Adipocyte (in vitro differentiated cells): ENCODE data around the gene MYRIP.

Experiments used
- DNase-seq: peaks from one replicate; pipeline ENCODE4 v3.0.0-alpha.2; 2015; ENCODE audit warnings: low read depth
- H3K27me3 ChIP-seq: replicated peaks from 2 replicates; pipeline ENCODE4 v1.7.0; 2013; ENCODE audit warnings: mild to moderate bottlenecking, low read length, moderate library complexity; ENCODE audit not compliant: control insufficient read depth, insufficient read depth
- H3K36me3 ChIP-seq: 2 replicates; pipeline ENCODE4 v1.7.0; 2013; ENCODE audit warnings: low read length, mild to moderate bottlenecking, moderate library complexity; ENCODE audit not compliant: control insufficient read depth, insufficient read depth, severe bottlenecking
- H3K4me1 ChIP-seq: 2 replicates; pipeline ENCODE4 v1.7.0; 2013; ENCODE audit warnings: mild to moderate bottlenecking, low read length, moderate library complexity; ENCODE audit not compliant: control insufficient read depth, insufficient read depth
- H3K4me3 ChIP-seq: 2 replicates; pipeline ENCODE4 v1.7.0; 2013; ENCODE audit warnings: mild to moderate bottlenecking, low read length, moderate library complexity
- H3K9ac ChIP-seq: 2 replicates; pipeline ENCODE4 v1.7.0; 2013; ENCODE audit warnings: mild to moderate bottlenecking, low read length, moderate library complexity
- H3K9me3 ChIP-seq: 2 replicates; pipeline ENCODE4 v1.7.0; 2013; ENCODE audit warnings: mild to moderate bottlenecking, low read length, moderate library complexity; ENCODE audit not compliant: control insufficient read depth

Gene MYRIP

GRCh38 chr3:40192628-40193027 lies 383.2 kb downstream of the MYRIP start:
- no peaks in the 10 kb centered on the region for H3K36me3 ChIP-seq
- DNase-seq: no peak
- no peaks in the 10 kb centered on the region for H3K27me3 ChIP-seq
- no peaks in the 10 kb centered on the region for H3K4me1 ChIP-seq
- no peak overlapping the region for H3K4me3 ChIP-seq
- no peaks in the 10 kb centered on the region for H3K9me3 ChIP-seq
- no peak overlapping the region for H3K9ac ChIP-seq

GRCh38 chr3:40196966-40197365 lies 387.6 kb downstream of the MYRIP start:
- Histone ChIP-seq H3K27me3 (no peaks in the 10 kb centered on the region), H3K36me3 (no peaks in the 10 kb centered on the region), H3K9ac (no peak overlapping the region), H3K4me3 (no peak overlapping the region), H3K9me3 (no peaks in the 10 kb centered on the region), H3K4me1 (no peaks in the 10 kb centered on the region)
- no peak for DNase-seq

DNA sequence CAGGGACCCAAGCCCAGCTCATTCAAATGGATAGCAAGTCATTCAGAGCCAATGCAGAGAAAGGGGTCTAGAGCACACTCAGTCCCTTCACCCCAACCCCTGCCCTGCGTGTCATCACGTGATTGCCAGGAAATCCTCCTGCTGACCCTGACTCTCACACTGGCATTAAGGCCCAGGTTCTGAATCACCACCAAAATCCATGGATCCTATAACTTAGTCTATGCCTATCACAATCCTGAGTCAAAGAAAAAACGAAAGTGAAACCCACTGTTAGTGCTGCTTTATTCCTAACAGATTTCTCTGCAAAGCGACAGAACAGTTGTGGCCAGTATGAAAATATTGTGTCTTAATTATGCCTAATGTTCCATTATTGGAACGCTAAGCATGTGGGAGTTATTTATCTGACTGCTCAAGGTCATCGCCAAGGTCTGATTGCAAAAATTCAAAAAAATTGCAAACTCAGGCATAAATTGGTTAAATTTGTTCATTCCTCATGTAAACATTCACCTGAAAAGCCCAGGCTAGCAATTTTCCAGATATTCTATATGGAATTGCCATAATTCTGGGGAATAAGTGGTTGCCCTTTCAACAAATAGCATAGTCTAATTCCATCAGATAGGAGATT lies 391.4 kb downstream of the MYRIP start:
- H3K4me1 ChIP-seq: no peaks in the 10 kb centered on the region
- no peak for DNase-seq
- no peaks in the 10 kb centered on the region for H3K27me3 ChIP-seq
- no peaks in the 10 kb centered on the region for H3K9me3 ChIP-seq
- H3K4me3 ChIP-seq: no peak overlapping the region
- H3K36me3 ChIP-seq: no peaks in the 10 kb centered on the region
- no peak overlapping the region for H3K9ac ChIP-seq

DNA sequence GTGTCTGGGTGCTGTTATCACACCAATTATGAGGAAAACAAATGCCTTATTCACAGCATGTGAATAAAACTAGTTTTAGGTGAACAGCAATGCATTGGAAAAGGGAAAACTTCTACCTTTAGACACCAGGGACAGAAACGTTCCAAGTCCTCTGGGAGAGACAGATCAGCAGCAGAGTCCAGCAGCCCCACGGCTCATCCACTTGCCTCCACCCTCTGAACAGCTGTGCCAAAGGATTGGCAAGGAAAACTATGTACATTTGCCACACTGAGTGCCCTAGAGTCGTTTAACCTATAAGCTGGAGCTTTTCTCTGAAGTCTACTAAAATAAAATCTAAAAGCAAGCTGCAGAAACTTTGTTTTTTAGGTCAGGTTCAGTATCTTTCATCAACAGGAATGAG lies 392.4 kb downstream of the MYRIP start:
- Histone ChIP-seq H3K4me3 (no peak overlapping the region), H3K9me3 (no peaks in the 10 kb centered on the region), H3K4me1 (no peaks in the 10 kb centered on the region), H3K9ac (no peak overlapping the region), H3K27me3 (no peaks in the 10 kb centered on the region), H3K36me3 (no peaks in the 10 kb centered on the region)
- no peak for DNase-seq

DNA sequence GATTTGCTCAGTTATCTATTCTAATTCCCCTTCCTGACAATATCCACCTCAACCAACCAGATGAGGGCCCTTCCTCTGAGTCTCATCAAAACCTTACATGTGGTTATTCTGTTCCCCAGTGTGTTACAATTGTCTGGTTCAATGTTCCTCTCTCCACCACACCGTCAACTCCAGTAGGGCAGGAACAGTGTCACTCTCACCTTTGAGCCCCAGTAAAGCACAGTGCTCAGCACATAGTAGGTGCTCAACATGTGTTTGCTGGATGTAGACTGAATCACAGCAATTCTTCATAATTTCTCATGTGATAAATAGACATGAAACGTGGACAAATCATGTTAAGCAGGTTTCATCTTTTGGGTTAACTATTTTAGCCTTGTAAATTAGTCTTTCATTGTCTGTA lies 397.1 kb downstream of the MYRIP start:
- Histone ChIP-seq H3K4me1 (peaks cover 16% of the 10 kb centered on the region), H3K27me3 (no peaks in the 10 kb centered on the region), H3K9ac (no peak overlapping the region), H3K36me3 (no peaks in the 10 kb centered on the region), H3K9me3 (no peaks in the 10 kb centered on the region), H3K4me3 (no peak overlapping the region)
- DNase-seq: no peak

- H3K4me1 ChIP-seq: peaks cover 16% of the 10 kb centered on the region
- no peak overlapping the region for H3K4me3 ChIP-seq
- H3K9ac ChIP-seq: no peak overlapping the region
- peak; percentile 70 for DNase-seq
- no peaks in the 10 kb centered on the region for H3K9me3 ChIP-seq
- H3K36me3 ChIP-seq: no peaks in the 10 kb centered on the region
- H3K27me3 ChIP-seq: no peaks in the 10 kb centered on the region
Measured at GRCh38 chr3:40207796-40208195, 398.4 kb downstream of the MYRIP start.

GRCh38 chr3:40208251-40208650 lies 398.8 kb downstream of the MYRIP start:
- no peaks in the 10 kb centered on the region for H3K27me3 ChIP-seq
- no peaks in the 10 kb centered on the region for H3K36me3 ChIP-seq
- DNase-seq: no peak
- no peaks in the 10 kb centered on the region for H3K9me3 ChIP-seq
- H3K4me3 ChIP-seq: no peak overlapping the region
- H3K9ac ChIP-seq: no peak overlapping the region
- peaks cover 16% of the 10 kb centered on the region for H3K4me1 ChIP-seq

DNA sequence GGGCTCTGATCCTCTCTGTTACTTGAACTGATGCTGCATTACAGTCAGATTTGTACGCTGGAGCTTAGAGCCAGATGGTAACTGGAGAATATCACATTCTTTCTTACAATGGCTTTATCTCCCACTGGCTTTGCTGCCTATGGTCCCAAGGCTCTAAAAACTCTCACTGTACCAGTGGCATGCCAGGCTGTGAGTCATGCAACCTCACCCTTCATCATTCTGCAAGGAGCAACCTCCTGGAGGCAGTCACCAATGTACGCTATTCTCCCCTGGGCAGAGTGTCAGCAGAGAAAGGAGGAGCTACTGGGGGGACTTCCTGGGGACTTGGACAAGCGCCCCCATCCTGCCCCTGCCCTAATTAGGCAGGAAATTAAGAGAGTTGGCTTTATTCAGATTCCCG lies 402.2 kb downstream of the MYRIP start:
- Histone ChIP-seq H3K27me3 (no peaks in the 10 kb centered on the region), H3K9me3 (no peaks in the 10 kb centered on the region), H3K4me1 (peaks cover 16% of the 10 kb centered on the region), H3K9ac (no peak overlapping the region), H3K4me3 (no peak overlapping the region), H3K36me3 (no peaks in the 10 kb centered on the region)
- DNase-seq: peak; percentile 46

- no peak overlapping the region for H3K4me3 ChIP-seq
Measured at GRCh38 chr3:40213556-40213955, 404.1 kb downstream of the MYRIP start.

DNA sequence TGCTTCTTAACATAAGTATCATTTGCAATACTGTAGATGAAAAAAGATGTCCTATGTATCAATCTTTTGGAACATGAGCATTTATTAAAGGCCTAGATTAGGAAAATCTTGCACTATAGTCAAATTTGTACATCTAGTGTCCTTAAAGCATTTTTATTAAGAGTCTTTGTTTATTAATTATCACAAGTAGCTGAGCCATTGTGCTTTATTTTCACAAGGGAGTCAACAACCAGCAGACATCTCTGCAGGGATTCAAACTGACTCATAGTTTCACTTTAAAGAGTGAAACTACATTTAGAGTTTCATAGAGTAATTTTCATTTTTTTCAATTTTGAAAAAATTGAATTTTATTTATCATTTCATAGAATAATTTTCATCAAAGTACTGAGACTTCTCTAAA lies 405.6 kb downstream of the MYRIP start:
- Histone ChIP-seq H3K9me3 (no peaks in the 10 kb centered on the region), H3K27me3 (no peaks in the 10 kb centered on the region), H3K9ac (no peak overlapping the region), H3K36me3 (no peaks in the 10 kb centered on the region), H3K4me3 (no peak overlapping the region), H3K4me1 (no peaks in the 10 kb centered on the region)
- DNase-seq: no peak

More at GRCh38 chr3:40213556-40213955, 404.1 kb downstream of the MYRIP start:
- peaks cover 2% of the 10 kb centered on the region for H3K4me1 ChIP-seq
- no peaks in the 10 kb centered on the region for H3K27me3 ChIP-seq
- H3K36me3 ChIP-seq: no peaks in the 10 kb centered on the region
- no peak overlapping the region for H3K9ac ChIP-seq
- no peak for DNase-seq
- H3K9me3 ChIP-seq: no peaks in the 10 kb centered on the region

- Histone ChIP-seq H3K9me3 (no peaks in the 10 kb centered on the region), H3K27me3 (no peaks in the 10 kb centered on the region), H3K9ac (no peak overlapping the region), H3K36me3 (no peaks in the 10 kb centered on the region), H3K4me3 (no peak overlapping the region), H3K4me1 (no peaks in the 10 kb centered on the region)
- no peak for DNase-seq
Measured at GRCh38 chr3:40216471-40216870, 407.1 kb downstream of the MYRIP start.

GRCh38 chr3:40223856-40224255 lies 414.4 kb downstream of the MYRIP start:
- DNase-seq: no peak

More at GRCh38 chr3:40223856-40224255, 414.4 kb downstream of the MYRIP start:
- no peak overlapping the region for H3K4me3 ChIP-seq
- H3K27me3 ChIP-seq: no peaks in the 10 kb centered on the region
- no peaks in the 10 kb centered on the region for H3K4me1 ChIP-seq
- H3K9me3 ChIP-seq: no peaks in the 10 kb centered on the region
- no peak overlapping the region for H3K9ac ChIP-seq
- H3K36me3 ChIP-seq: no peaks in the 10 kb centered on the region
